Stimulated activated effector memory CD8-positive, alpha-beta T cell treated with anti-CD3 and anti-CD28 coated beads, Interleukin-12 subunit alpha, Interleukin-12 subunit beta, amount 100 ng/mL, for 72 hours (primary cell): ENCODE data around the gene EME1.
A peak's percentile ranks its signal among the peaks of the same experiment; 100 is the strongest.
"Not testable (repeated sequence)": the region's sequence is repeated elsewhere in the genome, so short reads cannot be mapped to it uniquely, and the experiment has no call there.

Experiments
- ATAC-seq: fragments of 150-1000 bp; cut with Tn5 transposase; 2 replicates; pipeline ENCODE4 v1.10.0; 2021
- DNase-seq, 2 donors: peaks; one replicate each; pipeline ENCODE4 v3.0.0; 2021 to 2022; ENCODE audit warnings: low spot score in 2 of 2
- H3K27ac Mint-ChIP-seq: one replicate; pipeline ENCODE4 v1.8.0; 2022; ENCODE audit warnings: mild to moderate bottlenecking, mixed read lengths
- H3K36me3 Mint-ChIP-seq: one replicate; pipeline ENCODE4 v1.8.0; 2022; ENCODE audit warnings: mild to moderate bottlenecking, mixed read lengths
- H3K4me1 Mint-ChIP-seq: one replicate; pipeline ENCODE4 v1.8.0; 2022; ENCODE audit warnings: mixed read lengths
- H3K4me3 Mint-ChIP-seq: one replicate; pipeline ENCODE4 v1.8.0; 2022; ENCODE audit warnings: mild to moderate bottlenecking, mixed read lengths
- H3K9me3 Mint-ChIP-seq: one replicate; pipeline ENCODE4 v1.8.0; 2022; ENCODE audit warnings: mixed read lengths

The EME1 gene

GRCh38 chr17:50420419-50421112, 47.5 kb downstream of the EME1 start:
- no peak for ATAC-seq
- Mint-ChIP-seq H3K4me1 (peaks cover 21% of the 10 kb centered on the region), H3K4me3 (peak overlapping the region; percentile 54), H3K27ac (peak overlapping the region; percentile 88), H3K9me3 (peaks cover 2% of the 10 kb centered on the region), H3K36me3 (no peaks in the 10 kb centered on the region)
- no peak for DNase-seq

GRCh38 chr17:50421308-50422051, 48.5 kb downstream of the EME1 start:
- ATAC-seq: peak; percentile 22
- H3K36me3 Mint-ChIP-seq: no peaks in the 10 kb centered on the region
- H3K27ac Mint-ChIP-seq: peak overlapping the region; percentile 88
- peak overlapping the region; percentile 54 for H3K4me3 Mint-ChIP-seq
- DNase-seq: no peak
- H3K4me1 Mint-ChIP-seq: peaks cover 25% of the 10 kb centered on the region
- H3K9me3 Mint-ChIP-seq: peaks cover 2% of the 10 kb centered on the region

GRCh38 chr17:50422738-50423137, 49.7 kb downstream of the EME1 start:
- Mint-ChIP-seq H3K4me3 (no peak overlapping the region), H3K9me3 (peaks cover 2% of the 10 kb centered on the region), H3K27ac (no peak overlapping the region), H3K4me1 (peaks cover 37% of the 10 kb centered on the region), H3K36me3 (no peaks in the 10 kb centered on the region)
- DNase-seq: no peak
- no peak for ATAC-seq

- DNase-seq (no peak), ATAC-seq (no peak)
- H3K9me3 Mint-ChIP-seq: peaks cover 2% of the 10 kb centered on the region
- no peak overlapping the region for H3K27ac Mint-ChIP-seq
- H3K4me1 Mint-ChIP-seq: peaks cover 40% of the 10 kb centered on the region
- no peak overlapping the region for H3K4me3 Mint-ChIP-seq
- H3K36me3 Mint-ChIP-seq: no peaks in the 10 kb centered on the region
Observed at GRCh38 chr17:50423553-50424159, 50.6 kb downstream of the EME1 start.

GRCh38 chr17:50424246-50424995, 51.4 kb downstream of the EME1 start:
- H3K4me1 Mint-ChIP-seq: peaks cover 36% of the 10 kb centered on the region
- H3K4me3 Mint-ChIP-seq: no peak overlapping the region

GRCh38 chr17:50424996-50425681, 52.1 kb downstream of the EME1 start:
- Mint-ChIP-seq H3K27ac (peak overlapping the region; percentile 88), H3K36me3 (no peaks in the 10 kb centered on the region), H3K4me1 (peaks cover 35% of the 10 kb centered on the region), H3K9me3 (no peaks in the 10 kb centered on the region), H3K4me3 (peak overlapping the region; percentile 79)
- ATAC-seq: no peak
- DNase-seq: no peak

More at GRCh38 chr17:50424246-50424995, 51.4 kb downstream of the EME1 start:
- no peaks in the 10 kb centered on the region for H3K36me3 Mint-ChIP-seq
- no peak for ATAC-seq
- H3K9me3 Mint-ChIP-seq: no peaks in the 10 kb centered on the region
- H3K27ac Mint-ChIP-seq: no peak overlapping the region
- DNase-seq: no peak

DNA sequence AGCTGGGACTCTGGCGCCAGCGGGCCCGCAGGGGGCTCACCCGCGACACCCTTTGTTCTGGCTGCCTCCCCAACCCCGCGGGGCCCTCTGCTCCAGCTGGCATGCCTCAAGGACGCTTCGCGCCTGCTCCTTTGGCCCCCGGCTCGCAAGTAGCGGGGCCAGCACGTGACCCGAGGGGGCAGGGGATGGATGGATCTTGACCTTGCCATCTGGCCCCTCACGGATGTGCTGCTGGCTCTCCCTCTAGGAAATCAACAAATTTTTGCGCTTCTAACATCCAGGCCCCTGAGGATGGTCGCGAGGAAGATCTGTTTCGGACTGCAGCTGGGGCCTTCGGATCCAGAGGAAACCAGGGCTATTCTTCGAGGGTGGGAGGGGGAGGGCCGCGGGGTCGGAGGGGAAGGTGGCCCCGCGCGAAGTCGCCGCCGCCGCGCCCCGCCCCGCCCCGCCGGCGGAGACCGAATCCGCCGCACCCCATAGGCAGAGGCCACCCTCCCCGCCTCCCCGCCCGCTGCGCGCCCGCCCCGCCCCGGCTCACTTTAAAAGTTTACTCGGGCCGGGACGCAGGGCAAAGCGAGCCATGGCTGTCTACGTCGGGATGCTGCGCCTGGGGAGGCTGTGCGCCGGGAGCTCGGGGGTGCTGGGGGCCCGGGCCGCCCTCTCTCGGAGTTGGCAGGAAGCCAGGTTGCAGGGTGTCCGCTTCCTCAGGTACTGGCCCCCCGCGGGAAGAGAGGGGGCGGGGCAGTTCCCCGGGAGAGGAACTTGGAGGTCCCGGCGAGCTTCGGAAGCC, 52.8 kb downstream of the EME1 start, which contains the start of gene ACSF2:
Gene ACSF2, plus strand, starts transcription at position 537 of the 790 bp plus-strand sequence. Its CDS starts 44 bp downstream, at position 581.
- Mint-ChIP-seq H3K4me1 (peaks cover 35% of the 10 kb centered on the region), H3K9me3 (no peaks in the 10 kb centered on the region)
- peak; percentile 93 for ATAC-seq

DNA sequence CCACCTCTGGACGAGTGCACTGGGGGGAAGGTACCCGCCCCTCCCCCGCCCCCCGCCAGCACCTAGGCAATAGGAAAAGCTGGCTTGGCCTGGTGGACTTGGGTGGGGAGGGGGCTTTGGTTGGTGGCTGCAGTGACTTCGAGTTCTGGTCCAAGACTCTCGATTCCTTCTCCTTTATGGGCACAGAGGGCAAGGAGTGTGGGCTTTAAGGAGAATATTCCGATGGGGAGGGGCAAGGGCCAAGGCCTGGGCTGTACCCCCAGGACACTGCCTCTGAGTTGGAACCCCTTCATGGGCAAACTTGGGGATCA, 53.4 kb downstream of the EME1 start:
- ATAC-seq: peak; percentile 2
- Mint-ChIP-seq H3K4me3 (peak overlapping the region; percentile 79), H3K9me3 (no peaks in the 10 kb centered on the region), H3K27ac (peak overlapping the region; percentile 88), H3K4me1 (peaks cover 30% of the 10 kb centered on the region), H3K36me3 (no peaks in the 10 kb centered on the region)
- DNase-seq: no peak

More for the DNA sequence above, 52.8 kb downstream of the EME1 start, which contains the start of gene ACSF2:
- H3K27ac Mint-ChIP-seq: peak within 1 kb of the TSS; percentile 88
- H3K4me3 Mint-ChIP-seq: peak within 1 kb of the TSS; percentile 79
- no peaks in the 10 kb centered on the region for H3K36me3 Mint-ChIP-seq
- peak; percentile 62 to 82 for DNase-seq

GRCh38 chr17:50426814-50427787, 54.1 kb downstream of the EME1 start:
- ATAC-seq (peak; percentile 56), DNase-seq (peak in 1 of 2 donors; percentile 67)
- Mint-ChIP-seq H3K27ac (peak overlapping the region; percentile 88), H3K36me3 (no peaks in the 10 kb centered on the region), H3K9me3 (no peaks in the 10 kb centered on the region), H3K4me3 (peak overlapping the region; percentile 79), H3K4me1 (peaks cover 25% of the 10 kb centered on the region)

DNA sequence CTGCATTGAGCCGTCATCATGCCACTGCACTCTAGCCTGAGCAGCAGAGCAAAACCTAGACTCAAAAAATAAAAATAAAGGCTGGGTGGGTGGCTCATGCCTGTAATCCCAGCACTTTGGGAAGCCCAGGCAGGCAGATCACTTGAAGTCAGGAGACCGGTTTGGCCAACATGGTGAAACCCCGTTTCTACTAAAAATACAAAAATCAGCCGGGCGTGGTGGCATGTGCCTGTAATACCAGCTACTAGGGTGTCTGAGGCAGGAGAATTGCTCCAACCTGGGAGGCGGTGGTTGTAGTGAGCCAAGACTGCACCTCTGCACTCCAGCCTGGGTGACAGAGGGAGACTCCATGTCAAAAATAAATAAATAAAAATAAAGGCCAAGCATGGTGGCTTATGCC, 55.1 kb downstream of the EME1 start:
- H3K27ac Mint-ChIP-seq, DNase-seq, ATAC-seq, H3K9me3 Mint-ChIP-seq, H3K36me3 Mint-ChIP-seq: not testable (repeated sequence)
- H3K4me3 Mint-ChIP-seq: peak overlapping the region; percentile 79
- peaks cover 25% of the 10 kb centered on the region for H3K4me1 Mint-ChIP-seq

DNA sequence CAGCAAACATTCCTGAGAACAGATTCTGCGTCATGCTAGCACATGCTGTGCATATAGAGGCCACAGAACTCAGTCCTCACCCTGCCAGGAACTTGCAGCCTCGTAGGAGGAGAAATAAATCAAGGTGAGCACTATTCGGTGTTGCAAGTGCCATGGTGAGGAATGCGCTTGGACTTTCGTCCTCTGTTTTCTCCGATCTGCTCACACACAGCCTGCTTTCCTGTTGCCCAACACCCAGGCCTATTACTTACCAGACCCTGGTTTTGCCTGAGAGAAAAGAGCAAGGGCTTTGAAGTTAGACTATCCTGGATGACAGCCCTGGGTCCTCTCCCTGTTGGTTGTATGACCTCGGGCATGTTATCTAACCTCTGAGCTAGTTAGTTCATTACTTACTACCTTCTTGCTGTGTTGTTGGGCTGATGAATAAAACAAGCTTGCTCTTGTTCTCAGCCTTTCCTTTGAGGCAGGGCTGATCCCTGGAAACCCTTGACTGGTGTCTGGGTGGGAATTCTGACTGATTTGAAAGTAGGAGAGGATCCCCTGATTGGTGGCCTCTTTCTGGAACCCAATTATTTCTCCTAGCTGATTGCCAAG, 55.9 kb downstream of the EME1 start:
- Mint-ChIP-seq H3K4me1 (peaks cover 25% of the 10 kb centered on the region), H3K4me3 (no peak overlapping the region), H3K36me3 (no peaks in the 10 kb centered on the region), H3K9me3 (no peaks in the 10 kb centered on the region), H3K27ac (no peak overlapping the region)
- DNase-seq (no peak), ATAC-seq (no peak)

DNA sequence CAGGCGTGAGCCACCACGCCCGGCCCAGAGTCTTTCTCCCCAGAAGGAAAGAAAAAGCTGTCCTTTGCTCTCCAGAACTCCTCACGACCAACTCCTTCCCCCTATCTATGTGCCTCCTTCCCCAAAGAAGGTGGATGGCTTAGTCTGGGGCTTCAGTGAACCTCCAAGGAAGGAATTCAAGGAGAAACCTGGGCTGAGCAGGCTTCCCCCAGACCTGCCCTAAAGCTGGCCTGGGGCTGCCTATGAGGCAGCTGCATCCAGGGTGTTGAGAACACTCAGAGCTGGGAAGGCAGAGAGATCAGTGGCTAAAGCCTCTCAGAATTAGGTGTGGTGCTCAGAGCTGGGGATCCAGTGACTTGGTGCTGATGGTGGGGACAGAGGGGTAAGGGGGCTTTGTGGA, 56.8 kb downstream of the EME1 start:
- Mint-ChIP-seq H3K4me1 (peaks cover 25% of the 10 kb centered on the region), H3K9me3 (no peaks in the 10 kb centered on the region), H3K4me3 (no peak overlapping the region), H3K36me3 (no peaks in the 10 kb centered on the region), H3K27ac (no peak overlapping the region)
- ATAC-seq: no peak
- no peak for DNase-seq
